ENCODE data around the gene MIF4GD.

- TF ChIP-seq CTCF (IDR thresholded peaks at IDR 0.05; ENCODE audit: borderline replicate concordance, extremely low read depth, low read length, poor library complexity, severe bottlenecking) (no peak), EZH2 (IDR thresholded peaks at IDR 0.05; ENCODE audit: borderline replicate concordance, low read depth, low read length, severe bottlenecking) (no peak)
Observed at GRCh38 chr17:75225016-75225415, 46.0 kb downstream of the MIF4GD start.
